Measurements from ENCODE around the gene RBM38.

RBM38 gene

GRCh38 chr20:57437267-57437666 lies 46.1 kb downstream of the RBM38 start:
- TF ChIP-seq, protein P1, sequence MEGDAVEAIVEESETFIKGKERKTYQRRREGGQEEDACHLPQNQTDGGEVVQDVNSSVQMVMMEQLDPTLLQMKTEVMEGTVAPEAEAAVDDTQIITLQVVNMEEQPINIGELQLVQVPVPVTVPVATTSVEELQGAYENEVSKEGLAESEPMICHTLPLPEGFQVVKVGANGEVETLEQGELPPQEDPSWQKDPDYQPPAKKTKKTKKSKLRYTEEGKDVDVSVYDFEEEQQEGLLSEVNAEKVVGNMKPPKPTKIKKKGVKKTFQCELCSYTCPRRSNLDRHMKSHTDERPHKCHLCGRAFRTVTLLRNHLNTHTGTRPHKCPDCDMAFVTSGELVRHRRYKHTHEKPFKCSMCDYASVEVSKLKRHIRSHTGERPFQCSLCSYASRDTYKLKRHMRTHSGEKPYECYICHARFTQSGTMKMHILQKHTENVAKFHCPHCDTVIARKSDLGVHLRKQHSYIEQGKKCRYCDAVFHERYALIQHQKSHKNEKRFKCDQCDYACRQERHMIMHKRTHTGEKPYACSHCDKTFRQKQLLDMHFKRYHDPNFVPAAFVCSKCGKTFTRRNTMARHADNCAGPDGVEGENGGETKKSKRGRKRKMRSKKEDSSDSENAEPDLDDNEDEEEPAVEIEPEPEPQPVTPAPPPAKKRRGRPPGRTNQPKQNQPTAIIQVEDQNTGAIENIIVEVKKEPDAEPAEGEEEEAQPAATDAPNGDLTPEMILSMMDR (IDR thresholded peaks at IDR 0.05): no peak
- Histone ChIP-seq H3K36me3 (no peaks in the 10 kb centered on the region), H3K9me3 (no peaks in the 10 kb centered on the region), H3K27ac (peak overlapping the region; percentile 74), H3K4me1 (ENCODE audit: control insufficient read depth in 1 of 2, insufficient read depth in 1 of 2, low read depth in 1 of 2, low read length in 1 of 2) (peaks cover 71 to 86% of the 10 kb centered on the region in 2 experiments), H3K4me3 (ENCODE audit: low read depth in 1 of 2, low read length in 1 of 2) (peak overlapping the region in 1 of 2 experiments; percentile 18), H3K27me3 (no peaks in the 10 kb centered on the region)

- peak overlapping the region in 1 of 2 experiments; percentile 18 for H3K4me3 ChIP-seq (ENCODE audit: low read depth in 1 of 2, low read length in 1 of 2)
- peak overlapping the region; percentile 74 for H3K27ac ChIP-seq
- H3K36me3 ChIP-seq: no peaks in the 10 kb centered on the region
- H3K9me3 ChIP-seq: no peaks in the 10 kb centered on the region
- no peaks in the 10 kb centered on the region for H3K27me3 ChIP-seq
- TF ChIP-seq, protein P1 (IDR thresholded peaks at IDR 0.05): no peak
- H3K4me1 ChIP-seq (ENCODE audit: control insufficient read depth in 1 of 2, insufficient read depth in 1 of 2, low read depth in 1 of 2, low read length in 1 of 2): peaks cover 66 to 80% of the 10 kb centered on the region in 2 experiments
Observed at GRCh38 chr20:57437672-57438330, 46.6 kb downstream of the RBM38 start.

DNA sequence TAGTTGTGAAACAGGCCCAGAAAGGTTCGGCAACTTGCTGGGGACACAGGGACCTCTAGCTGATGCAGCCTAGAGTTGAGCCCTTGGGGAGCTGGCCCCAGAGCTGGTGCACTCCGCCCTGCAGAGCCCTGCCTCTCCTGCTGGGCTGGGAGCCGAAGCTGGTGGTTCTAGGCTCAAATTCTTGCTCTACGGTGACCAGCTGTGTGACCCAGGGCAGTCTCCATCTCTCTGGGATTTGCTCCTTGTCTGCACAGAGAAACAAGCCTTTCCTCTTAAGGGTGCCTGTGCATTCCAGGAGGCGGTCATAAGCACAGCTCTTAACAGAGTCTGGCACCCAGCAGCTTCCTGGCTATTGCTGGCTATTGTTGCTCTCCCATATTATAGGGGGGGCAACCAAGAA lies 47.4 kb downstream of the RBM38 start:
- Histone ChIP-seq H3K27ac (peak overlapping the region; percentile 74), H3K36me3 (no peaks in the 10 kb centered on the region), H3K4me1 (ENCODE audit: control insufficient read depth in 1 of 2, insufficient read depth in 1 of 2, low read depth in 1 of 2, low read length in 1 of 2) (peaks cover 59 to 73% of the 10 kb centered on the region in 2 experiments), H3K9me3 (no peaks in the 10 kb centered on the region), H3K4me3 (ENCODE audit: low read depth in 1 of 2, low read length in 1 of 2) (no peak overlapping the region), H3K27me3 (no peaks in the 10 kb centered on the region)
- TF ChIP-seq, protein P1 (IDR thresholded peaks at IDR 0.05): no peak

- Histone ChIP-seq H3K36me3 (no peaks in the 10 kb centered on the region), H3K4me1 (ENCODE audit: control insufficient read depth in 1 of 2, insufficient read depth in 1 of 2, low read depth in 1 of 2, low read length in 1 of 2) (peaks cover 50 to 65% of the 10 kb centered on the region in 2 experiments), H3K9me3 (no peaks in the 10 kb centered on the region), H3K27me3 (no peaks in the 10 kb centered on the region), H3K4me3 (ENCODE audit: low read depth in 1 of 2, low read length in 1 of 2) (no peak overlapping the region), H3K27ac (peak overlapping the region; percentile 45)
- TF ChIP-seq, protein P1 (IDR thresholded peaks at IDR 0.05): no peak
Observed at GRCh38 chr20:57439432-57439831, 48.2 kb downstream of the RBM38 start.

GRCh38 chr20:57439993-57440392 lies 48.8 kb downstream of the RBM38 start:
- Histone ChIP-seq H3K36me3 (no peaks in the 10 kb centered on the region), H3K27ac (peak overlapping the region; percentile 45), H3K4me1 (ENCODE audit: control insufficient read depth in 1 of 2, insufficient read depth in 1 of 2, low read depth in 1 of 2, low read length in 1 of 2) (peaks cover 44 to 64% of the 10 kb centered on the region in 2 experiments), H3K27me3 (no peaks in the 10 kb centered on the region), H3K9me3 (no peaks in the 10 kb centered on the region), H3K4me3 (ENCODE audit: low read depth in 1 of 2, low read length in 1 of 2) (no peak overlapping the region)
- TF ChIP-seq, protein P1 (IDR thresholded peaks at IDR 0.05): no peak

Data from neutrophil (primary cell).